Measurements from ENCODE around the gene AUTS2. TPM values are rescaled to one million over a fixed set of nuclear protein-coding genes. Genes with fewer than 3 reads are reported as not detected.

AUTS2 gene
- total and polyA plus RNA-seq, 4 donors: 4.9 to 24.4 (median 7.0) TPM

GRCh38 chr7:70389531-70390151, 791.4 kb downstream of the AUTS2 start:
- no peak for DNase-seq (ENCODE audit: low spot score)
- Histone ChIP-seq H3K27me3 (ENCODE audit: control insufficient read depth in 4 of 4, insufficient read depth in 4 of 4, low read length in 3 of 4) (no peaks in the 10 kb centered on the region), H3K4me1 (ENCODE audit: control insufficient read depth in 4 of 4, insufficient read depth in 4 of 4, low read length in 3 of 4) (no peaks in the 10 kb centered on the region), H3K9me3 (ENCODE audit: control insufficient read depth in 4 of 4, low read length in 3 of 4) (no peaks in the 10 kb centered on the region), H3K4me3 (ENCODE audit: low read depth in 1 of 3, low read length in 3 of 3) (no peak overlapping the region), H3K36me3 (ENCODE audit: control insufficient read depth in 4 of 4, insufficient read depth in 3 of 4, low read depth in 1 of 4, low read length in 3 of 4) (no peaks in the 10 kb centered on the region), H3K27ac (ENCODE audit: low read depth in 1 of 2, low read length in 2 of 2) (no peak overlapping the region), H3K9ac (ENCODE audit: low read depth in 1 of 2, low read length in 2 of 2) (no peak overlapping the region)
- WGBS: 92% methylated on average over 4 of the region's 4 CpGs
- TF ChIP-seq HNF4G (IDR thresholded peaks at IDR 0.05): no peak
- TF ChIP-seq YY1 (IDR thresholded peaks at IDR 0.05): no peak
- TF ChIP-seq SP1 (IDR thresholded peaks at IDR 0.05): no peak
- no peak for TF ChIP-seq FOXA2 (IDR thresholded peaks at IDR 0.05)
- TF ChIP-seq, protein P1, sequence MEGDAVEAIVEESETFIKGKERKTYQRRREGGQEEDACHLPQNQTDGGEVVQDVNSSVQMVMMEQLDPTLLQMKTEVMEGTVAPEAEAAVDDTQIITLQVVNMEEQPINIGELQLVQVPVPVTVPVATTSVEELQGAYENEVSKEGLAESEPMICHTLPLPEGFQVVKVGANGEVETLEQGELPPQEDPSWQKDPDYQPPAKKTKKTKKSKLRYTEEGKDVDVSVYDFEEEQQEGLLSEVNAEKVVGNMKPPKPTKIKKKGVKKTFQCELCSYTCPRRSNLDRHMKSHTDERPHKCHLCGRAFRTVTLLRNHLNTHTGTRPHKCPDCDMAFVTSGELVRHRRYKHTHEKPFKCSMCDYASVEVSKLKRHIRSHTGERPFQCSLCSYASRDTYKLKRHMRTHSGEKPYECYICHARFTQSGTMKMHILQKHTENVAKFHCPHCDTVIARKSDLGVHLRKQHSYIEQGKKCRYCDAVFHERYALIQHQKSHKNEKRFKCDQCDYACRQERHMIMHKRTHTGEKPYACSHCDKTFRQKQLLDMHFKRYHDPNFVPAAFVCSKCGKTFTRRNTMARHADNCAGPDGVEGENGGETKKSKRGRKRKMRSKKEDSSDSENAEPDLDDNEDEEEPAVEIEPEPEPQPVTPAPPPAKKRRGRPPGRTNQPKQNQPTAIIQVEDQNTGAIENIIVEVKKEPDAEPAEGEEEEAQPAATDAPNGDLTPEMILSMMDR (IDR thresholded peaks at IDR 0.05; ENCODE audit: low read depth, low read length, missing input control): no peak
- TF ChIP-seq TAF1 (conservative IDR thresholded peaks at IDR 0.05): no peak
- TF ChIP-seq RXRA (IDR thresholded peaks at IDR 0.05): no peak
- no peak for TF ChIP-seq NR2F2 (IDR thresholded peaks at IDR 0.05)
- no peak for TF ChIP-seq HNF4A (conservative IDR thresholded peaks at IDR 0.05)

- no peak for TF ChIP-seq HNF4A (conservative IDR thresholded peaks at IDR 0.05)
- no peak for TF ChIP-seq HNF4G (IDR thresholded peaks at IDR 0.05)
- TF ChIP-seq SP1 (IDR thresholded peaks at IDR 0.05): no peak
- no peak for TF ChIP-seq YY1 (IDR thresholded peaks at IDR 0.05)
- TF ChIP-seq REST (IDR thresholded peaks at IDR 0.05): no peak
- TF ChIP-seq GABPA (IDR thresholded peaks at IDR 0.05 in 1 of 2, conservative IDR thresholded peaks at IDR 0.05 in 1 of 2): no peak
- TF ChIP-seq ZBTB33 (IDR thresholded peaks at IDR 0.05): no peak
- TF ChIP-seq TAF1 (conservative IDR thresholded peaks at IDR 0.05): no peak
- TF ChIP-seq FOXA2 (IDR thresholded peaks at IDR 0.05): no peak
- no peak for TF ChIP-seq EGR1 (IDR thresholded peaks at IDR 0.05; ENCODE audit: low read depth in 2 of 2)
- TF ChIP-seq RAD21 (IDR thresholded peaks at IDR 0.05): no peak
- TF ChIP-seq, protein P1 (IDR thresholded peaks at IDR 0.05; ENCODE audit: low read depth, low read length, missing input control): no peak
- TF ChIP-seq, protein P2, sequence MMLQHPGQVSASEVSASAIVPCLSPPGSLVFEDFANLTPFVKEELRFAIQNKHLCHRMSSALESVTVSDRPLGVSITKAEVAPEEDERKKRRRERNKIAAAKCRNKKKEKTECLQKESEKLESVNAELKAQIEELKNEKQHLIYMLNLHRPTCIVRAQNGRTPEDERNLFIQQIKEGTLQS (IDR thresholded peaks at IDR 0.05): no peak
- TF ChIP-seq JUND (IDR thresholded peaks at IDR 0.05): no peak
- no peak for TF ChIP-seq MAX (IDR thresholded peaks at IDR 0.05)
- TF ChIP-seq NR2F2 (IDR thresholded peaks at IDR 0.05): no peak
- no peak for TF ChIP-seq FOXA1 (IDR thresholded peaks at IDR 0.05)
- TF ChIP-seq RXRA (IDR thresholded peaks at IDR 0.05): no peak
- no peaks in the 10 kb centered on the region for H3K27me3 ChIP-seq (ENCODE audit: control insufficient read depth in 4 of 4, insufficient read depth in 4 of 4, low read length in 3 of 4)
- H3K9ac ChIP-seq (ENCODE audit: low read depth in 1 of 2, low read length in 2 of 2): no peak overlapping the region
- H3K36me3 ChIP-seq (ENCODE audit: control insufficient read depth in 4 of 4, insufficient read depth in 3 of 4, low read depth in 1 of 4, low read length in 3 of 4): no peaks in the 10 kb centered on the region
- no peak overlapping the region for H3K27ac ChIP-seq (ENCODE audit: low read depth in 1 of 2, low read length in 2 of 2)
- no peaks in the 10 kb centered on the region for H3K4me1 ChIP-seq (ENCODE audit: control insufficient read depth in 4 of 4, insufficient read depth in 4 of 4, low read length in 3 of 4)
- no peak overlapping the region for H3K4me3 ChIP-seq (ENCODE audit: low read depth in 1 of 3, low read length in 3 of 3)
- H3K9me3 ChIP-seq (ENCODE audit: control insufficient read depth in 4 of 4, low read length in 3 of 4): no peaks in the 10 kb centered on the region
- WGBS: 90% methylated on average over 1 of the region's 1 CpG
- no peak for DNase-seq (ENCODE audit: low spot score)
These were observed 792.0 kb downstream of the AUTS2 start for GRCh38 chr7:70390251-70390650.
